Neuronal stem cell (in vitro differentiated cells): ENCODE measurements around the gene ZNF280C.

Experiments used
- DNase-seq: peaks from one replicate; pipeline ENCODE4 v3.0.0-alpha.2; 2013; ENCODE audit warnings: low spot score
- H2AFZ ChIP-seq: one replicate; pipeline ENCODE4 v1.6.1; 2013; ENCODE audit warnings: mild to moderate bottlenecking, low read length, inconsistent platforms
- H2AK5ac ChIP-seq: 2 replicates; pipeline ENCODE4 v1.6.1; 2013; ENCODE audit warnings: low read depth, mild to moderate bottlenecking, inconsistent platforms, low read length, moderate library complexity, mixed read lengths
- H2BK120ac ChIP-seq: 2 replicates; pipeline ENCODE4 v1.6.1; 2013; ENCODE audit warnings: low read depth, mild to moderate bottlenecking, inconsistent platforms, low read length, moderate library complexity, mixed read lengths
- H2BK12ac ChIP-seq: one replicate; pipeline ENCODE4 v1.6.1; 2013; ENCODE audit warnings: low read length, inconsistent platforms
- H2BK15ac ChIP-seq: 2 replicates; pipeline ENCODE4 v1.6.1; 2013; ENCODE audit warnings: mild to moderate bottlenecking, low read length, inconsistent platforms, mixed read lengths
- H2BK5ac ChIP-seq: one replicate; pipeline ENCODE4 v1.6.1; 2013; ENCODE audit warnings: inconsistent platforms, mild to moderate bottlenecking, low read length, moderate library complexity
- H3K14ac ChIP-seq: one replicate; pipeline ENCODE4 v1.6.1; 2013; ENCODE audit warnings: low read length, inconsistent platforms
- H3K18ac ChIP-seq: 2 replicates; pipeline ENCODE4 v1.6.1; 2013; ENCODE audit warnings: low read length, inconsistent platforms
- H3K23ac ChIP-seq: 2 replicates; pipeline ENCODE4 v1.6.1; 2013; ENCODE audit warnings: low read depth, mild to moderate bottlenecking, mixed read lengths, low read length, inconsistent platforms; ENCODE audit not compliant: poor library complexity
- H3K27ac ChIP-seq: replicated peaks from 3 replicates; pipeline ENCODE4 v1.5.1; 2013; ENCODE audit warnings: low read length, inconsistent platforms
- H3K27me3 ChIP-seq, 3 experiments: 2 replicates each; pipeline ENCODE4 v1.6.1; 2013; ENCODE audit warnings: low read length in 3 of 3, mild to moderate bottlenecking in 2 of 3, inconsistent platforms in 1 of 3, low read depth in 1 of 3, mixed read lengths in 1 of 3, moderate library complexity in 1 of 3; ENCODE audit not compliant: control insufficient read depth in 3 of 3, insufficient read depth in 3 of 3
- H3K36me3 ChIP-seq, 2 donors: replicated peaks in 1 of 2; 2 replicates each; pipeline ENCODE4 v1.6.1; 2013; ENCODE audit warnings: low read length in 2 of 2; ENCODE audit not compliant: control insufficient read depth in 2 of 2, insufficient read depth in 2 of 2
- H3K4ac ChIP-seq: 2 replicates; pipeline ENCODE4 v1.6.1; 2013; ENCODE audit warnings: inconsistent platforms, mild to moderate bottlenecking, low read length, moderate library complexity
- H3K4me1 ChIP-seq, 2 donors: 1 replicate in 1 of 2; 2 replicates in 1 of 2; pipeline ENCODE4 v1.6.1; 2013; ENCODE audit warnings: low read length in 2 of 2, low read depth in 1 of 2; ENCODE audit not compliant: control insufficient read depth in 2 of 2, insufficient read depth in 1 of 2
- H3K4me2 ChIP-seq: one replicate; pipeline ENCODE4 v1.6.1; 2013; ENCODE audit warnings: mild to moderate bottlenecking, low read length, inconsistent platforms; ENCODE audit not compliant: insufficient read depth, poor library complexity, severe bottlenecking
- H3K4me3 ChIP-seq, 2 donors: 2 replicates each; pipeline ENCODE4 v1.5.1; 2013; ENCODE audit warnings: low read length in 2 of 2, mild to moderate bottlenecking in 2 of 2, inconsistent platforms in 1 of 2, moderate library complexity in 1 of 2
- H3K79me1 ChIP-seq: one replicate; pipeline ENCODE4 v1.6.1; 2013; ENCODE audit warnings: low read depth, mild to moderate bottlenecking, inconsistent platforms, low read length, moderate library complexity
- H3K9ac ChIP-seq: one replicate; pipeline ENCODE4 v1.6.1; 2013; ENCODE audit warnings: mild to moderate bottlenecking, low read depth, low read length, inconsistent platforms; ENCODE audit not compliant: poor library complexity
- H3K9me3 ChIP-seq, 2 donors: replicated peaks in 1 of 2; 2 replicates each; pipeline versions ENCODE3 to v1.6.1; 2013; ENCODE audit warnings: low read length in 2 of 2, mild to moderate bottlenecking in 2 of 2, inconsistent platforms in 1 of 2, low read depth in 1 of 2, mixed read lengths in 1 of 2, moderate library complexity in 1 of 2; ENCODE audit not compliant: control insufficient read depth in 2 of 2, insufficient read depth in 1 of 2
- H4K8ac ChIP-seq: one replicate; pipeline ENCODE4 v1.6.1; 2013; ENCODE audit warnings: low read depth, mild to moderate bottlenecking, inconsistent platforms, low read length, moderate library complexity
- H4K91ac ChIP-seq: one replicate; pipeline ENCODE4 v1.6.1; 2013; ENCODE audit warnings: low read length, low read depth, mild to moderate bottlenecking, inconsistent platforms; ENCODE audit not compliant: poor library complexity
- WGBS, 2 donors: extraction: QIAGEN DNeasy Blood & Tissue Kit; methylation state at CpG; one replicate each; pipeline ENCODE4 v1.1.7; 2013; ENCODE audit warnings: missing lambda C conversion rate in 2 of 2, mixed read lengths in 1 of 2; ENCODE audit not compliant: insufficient read length in 2 of 2, insufficient replicate concordance in 1 of 2; ENCODE audit errors: extremely low coverage in 2 of 2; 5-methylcytosine and 5-hydroxymethylcytosine counted together

Gene ZNF280C

DNA sequence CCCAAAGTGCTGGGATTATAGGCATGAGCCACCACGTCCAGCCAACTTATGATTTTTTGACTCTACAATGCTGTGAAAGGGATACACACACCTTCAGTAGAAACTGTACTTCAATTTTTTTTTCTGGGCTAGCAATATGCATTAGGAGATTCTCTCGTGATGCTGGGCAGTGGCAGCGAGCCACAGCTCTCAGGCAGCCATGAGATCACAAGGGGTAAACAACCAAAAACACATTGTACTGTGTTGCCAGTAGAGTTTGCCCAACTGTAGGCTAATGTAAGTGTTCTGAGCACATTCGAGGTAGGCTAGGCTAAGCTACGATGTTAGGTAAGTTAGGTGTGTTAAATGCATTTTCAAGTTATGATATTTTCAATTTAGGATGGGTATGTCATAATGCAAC lies 71.2 kb downstream of the ZNF280C start:
- Histone ChIP-seq H2BK5ac (no peak overlapping the region), H2BK15ac (no peak overlapping the region), H3K9ac (no peak overlapping the region), H2BK12ac (no peak overlapping the region), H2AFZ (no peak overlapping the region), H2BK120ac (no peak overlapping the region), H3K27ac (no peak overlapping the region), H3K4ac (no peak overlapping the region), H3K18ac (no peak overlapping the region), H3K36me3 (peaks cover 0 to 13% of the 10 kb centered on the region in 2 donors), H2AK5ac (no peak overlapping the region), H4K91ac (no peak overlapping the region), H3K79me1 (no peaks in the 10 kb centered on the region), H3K4me1 (no peaks in the 10 kb centered on the region), H3K23ac (no peak overlapping the region), H3K27me3 (no peaks in the 10 kb centered on the region), H4K8ac (no peak overlapping the region), H3K14ac (no peak overlapping the region), H3K9me3 (no peaks in the 10 kb centered on the region), H3K4me2 (no peak overlapping the region), H3K4me3 (no peak overlapping the region)
- DNase-seq = no peak
- no CpG with 5 or more reads among the region's 5 CpGs for WGBS, 2 donors

DNA sequence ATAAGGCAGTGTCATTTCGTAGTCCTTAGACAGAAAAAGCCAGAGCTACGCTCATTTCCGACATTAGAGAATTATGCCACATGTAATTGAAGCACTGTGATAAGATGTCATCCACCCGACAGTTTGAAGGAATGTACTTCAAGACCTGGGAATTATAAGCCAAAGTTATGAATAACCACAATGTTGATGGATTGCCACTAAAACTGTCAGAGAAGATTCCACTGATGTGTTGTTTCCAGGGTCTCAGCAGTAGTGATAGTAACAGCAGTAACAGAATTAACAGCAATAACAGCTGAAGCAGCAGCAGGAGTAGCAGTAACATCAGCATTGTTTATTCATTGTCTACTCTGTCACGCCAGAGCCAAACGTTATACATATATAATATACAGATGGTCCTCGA lies 72.2 kb downstream of the ZNF280C start:
- Histone ChIP-seq H3K4me1 (no peaks in the 10 kb centered on the region), H3K14ac (no peak overlapping the region), H2BK5ac (no peak overlapping the region), H3K79me1 (no peaks in the 10 kb centered on the region), H3K18ac (no peak overlapping the region), H2AK5ac (no peak overlapping the region), H2BK15ac (no peak overlapping the region), H3K9ac (no peak overlapping the region), H2BK12ac (no peak overlapping the region), H3K4me2 (no peak overlapping the region), H4K91ac (no peak overlapping the region), H4K8ac (no peak overlapping the region), H2AFZ (no peak overlapping the region), H3K36me3 (peaks cover 0 to 10% of the 10 kb centered on the region in 2 donors), H3K4me3 (no peak overlapping the region), H2BK120ac (no peak overlapping the region), H3K23ac (no peak overlapping the region), H3K4ac (no peak overlapping the region), H3K27me3 (no peaks in the 10 kb centered on the region), H3K27ac (no peak overlapping the region), H3K9me3 (no peaks in the 10 kb centered on the region)
- no CpG with 5 or more reads among the region's 7 CpGs for WGBS, 2 donors
- DNase-seq = no peak

DNA sequence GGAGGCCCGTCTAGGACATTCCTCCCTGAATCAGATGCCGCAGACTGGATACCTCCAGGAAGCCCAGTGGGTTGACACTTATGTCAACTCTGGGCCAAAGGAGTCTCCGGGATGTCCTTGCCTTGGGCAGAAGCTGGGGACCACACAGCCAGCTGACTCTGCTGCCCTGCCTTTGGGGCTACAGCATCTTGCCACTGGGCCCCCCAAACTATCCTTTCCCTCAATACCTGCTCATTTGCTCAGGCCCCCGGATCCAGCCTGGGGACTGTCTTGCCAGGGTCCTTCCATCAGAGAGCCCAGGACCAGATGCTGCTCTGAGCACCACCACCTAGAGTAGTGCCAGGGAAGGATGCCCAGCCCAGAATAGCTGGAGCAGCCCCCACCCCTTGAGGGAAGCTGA lies 77.9 kb downstream of the ZNF280C start:
- Histone ChIP-seq H2BK120ac (no peak overlapping the region), H2AFZ (no peak overlapping the region), H3K9ac (no peak overlapping the region), H2BK5ac (no peak overlapping the region), H2BK12ac (peak overlapping the region; percentile 10), H3K4me1 (no peaks in the 10 kb centered on the region), H3K27me3 (no peaks in the 10 kb centered on the region), H3K23ac (no peak overlapping the region), H3K4me3 (no peak overlapping the region), H2BK15ac (no peak overlapping the region), H3K18ac (no peak overlapping the region), H3K9me3 (no peaks in the 10 kb centered on the region), H4K8ac (no peak overlapping the region), H2AK5ac (no peak overlapping the region), H3K4me2 (no peak overlapping the region), H3K4ac (no peak overlapping the region), H3K27ac (no peak overlapping the region), H3K36me3 (no peaks in the 10 kb centered on the region), H3K79me1 (no peaks in the 10 kb centered on the region), H3K14ac (no peak overlapping the region), H4K91ac (no peak overlapping the region)
- no peak for DNase-seq
- no CpG with 5 or more reads among the region's 4 CpGs for WGBS, 2 donors

DNA sequence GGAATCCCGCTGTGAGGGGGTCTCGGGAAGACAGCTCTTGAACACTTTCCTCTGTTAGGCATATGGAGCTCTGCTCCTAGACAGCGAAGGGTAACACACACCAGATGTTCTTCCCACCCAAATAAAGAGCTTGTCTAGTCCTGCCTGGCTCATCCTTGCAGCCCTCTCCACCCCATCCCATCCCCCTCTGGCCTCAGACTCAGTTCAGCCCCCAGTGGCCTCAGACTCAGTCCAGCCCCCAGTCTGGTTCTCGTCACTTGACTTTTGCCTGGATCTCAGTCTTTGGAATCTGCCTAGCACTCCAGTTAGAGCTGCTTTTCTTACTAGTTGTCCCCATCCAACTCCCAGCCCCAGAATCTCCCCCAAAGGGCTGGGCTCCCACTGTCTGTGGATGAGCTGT lies 82.0 kb downstream of the ZNF280C start:
- no peak for DNase-seq
- Histone ChIP-seq H4K91ac (no peak overlapping the region), H3K4me3 (no peak overlapping the region), H3K79me1 (no peaks in the 10 kb centered on the region), H3K9ac (no peak overlapping the region), H2AFZ (no peak overlapping the region), H3K18ac (no peak overlapping the region), H3K36me3 (peaks cover 0 to 3% of the 10 kb centered on the region in 2 donors), H3K4ac (no peak overlapping the region), H3K27me3 (no peaks in the 10 kb centered on the region), H2BK15ac (no peak overlapping the region), H2AK5ac (no peak overlapping the region), H2BK120ac (no peak overlapping the region), H2BK5ac (no peak overlapping the region), H3K9me3 (no peaks in the 10 kb centered on the region), H3K4me2 (peak overlapping the region; percentile 18), H2BK12ac (no peak overlapping the region), H3K27ac (no peak overlapping the region), H3K23ac (no peak overlapping the region), H3K4me1 (no peaks in the 10 kb centered on the region), H3K14ac (no peak overlapping the region), H4K8ac (no peak overlapping the region)
- WGBS, 2 donors = no CpG with 5 or more reads among the region's 4 CpGs
